Duodenal mucosa (tissue), 2 donors: Measurements from ENCODE around the gene SLC35F3.

Experiments used
- H3K27ac ChIP-seq: one replicate; pipeline ENCODE4 v1.7.0; 2013; ENCODE audit warnings: low read depth, low read length
- H3K27me3 ChIP-seq, 2 donors: one replicate each; pipeline ENCODE4 v1.7.0; 2013; ENCODE audit warnings: low read length in 2 of 2, control low read depth in 1 of 2; ENCODE audit not compliant: insufficient read depth in 2 of 2, control insufficient read depth in 1 of 2
- H3K36me3 ChIP-seq, 2 donors: one replicate each; pipeline ENCODE4 v1.7.0; 2013; ENCODE audit warnings: low read length in 2 of 2, control low read depth in 1 of 2; ENCODE audit not compliant: insufficient read depth in 2 of 2, control insufficient read depth in 1 of 2
- H3K4me1 ChIP-seq, 2 donors: one replicate each; pipeline ENCODE4 v1.7.0; 2013; ENCODE audit warnings: low read length in 2 of 2, control low read depth in 1 of 2; ENCODE audit not compliant: insufficient read depth in 2 of 2, control insufficient read depth in 1 of 2
- H3K4me3 ChIP-seq, 2 donors: one replicate each; pipeline ENCODE4 v1.7.0; 2013; ENCODE audit warnings: low read length in 2 of 2, low read depth in 1 of 2
- H3K9ac ChIP-seq, 2 donors: one replicate each; pipeline ENCODE4 v1.7.0; 2013; ENCODE audit warnings: low read length in 2 of 2, low read depth in 1 of 2
- H3K9me3 ChIP-seq, 2 donors: one replicate each; pipeline ENCODE4 v1.7.0; 2013; ENCODE audit warnings: low read length in 2 of 2, control low read depth in 1 of 2; ENCODE audit not compliant: control insufficient read depth in 1 of 2

The SLC35F3 gene

GRCh38 chr1:233909195-233909594 lies 4.7 kb downstream of the SLC35F3 start:
- H3K27me3 ChIP-seq, result peaks cover 10 to 13% of the 10 kb centered on the region in 2 donors
- H3K4me3 ChIP-seq, result no peak overlapping the region
- no peaks in the 10 kb centered on the region for H3K9me3 ChIP-seq
- H3K9ac ChIP-seq, result no peak overlapping the region
- H3K4me1 ChIP-seq, result no peaks in the 10 kb centered on the region
- H3K27ac ChIP-seq, result no peak overlapping the region
- H3K36me3 ChIP-seq, result no peaks in the 10 kb centered on the region

DNA sequence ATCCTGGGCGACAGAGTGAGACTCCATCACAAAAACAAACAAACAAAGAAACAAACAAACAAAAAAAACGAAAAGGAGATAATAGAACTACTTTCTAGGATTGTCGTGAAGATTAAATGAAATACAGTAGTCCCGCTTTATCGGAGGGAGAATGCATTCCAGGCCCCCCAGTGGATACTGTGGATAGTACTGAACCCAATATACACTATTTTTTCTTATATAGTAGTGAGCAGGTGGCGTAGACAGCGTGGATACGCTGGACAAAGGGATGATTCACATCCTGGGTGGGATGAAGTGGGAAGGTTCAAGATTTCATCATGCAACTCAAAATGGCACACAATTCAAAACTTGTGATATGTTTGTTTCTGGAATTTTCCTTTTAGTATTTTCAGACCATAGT lies 8.0 kb downstream of the SLC35F3 start:
- Histone ChIP-seq H3K4me3 (no peak overlapping the region), H3K27ac (no peak overlapping the region), H3K9me3 (no peaks in the 10 kb centered on the region), H3K4me1 (no peaks in the 10 kb centered on the region), H3K9ac (no peak overlapping the region), H3K36me3 (no peaks in the 10 kb centered on the region), H3K27me3 (no peaks in the 10 kb centered on the region)

DNA sequence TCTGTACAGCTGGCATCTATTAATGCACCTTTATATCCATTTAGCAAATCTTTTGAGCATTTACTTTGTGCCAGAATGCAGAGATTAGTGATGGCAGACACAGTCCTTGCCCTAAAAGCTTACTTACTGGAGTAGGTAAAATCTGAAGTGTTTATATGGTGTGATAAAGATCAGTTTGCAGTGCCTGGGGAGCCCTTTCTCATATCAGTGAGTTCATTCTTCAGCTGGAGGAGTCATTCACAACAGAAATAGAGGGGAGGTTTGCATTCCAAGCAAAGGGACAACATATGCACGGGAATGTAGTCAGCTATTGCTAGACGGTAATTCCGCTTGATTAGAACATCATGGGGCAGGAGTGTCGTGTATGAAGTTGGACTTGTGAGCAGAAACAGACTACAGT lies 8.4 kb downstream of the SLC35F3 start:
- H3K9me3 ChIP-seq, result no peaks in the 10 kb centered on the region
- H3K4me1 ChIP-seq, result no peaks in the 10 kb centered on the region
- no peaks in the 10 kb centered on the region for H3K27me3 ChIP-seq
- H3K4me3 ChIP-seq, result no peak overlapping the region
- H3K27ac ChIP-seq, result no peak overlapping the region
- no peaks in the 10 kb centered on the region for H3K36me3 ChIP-seq
- H3K9ac ChIP-seq, result no peak overlapping the region

DNA sequence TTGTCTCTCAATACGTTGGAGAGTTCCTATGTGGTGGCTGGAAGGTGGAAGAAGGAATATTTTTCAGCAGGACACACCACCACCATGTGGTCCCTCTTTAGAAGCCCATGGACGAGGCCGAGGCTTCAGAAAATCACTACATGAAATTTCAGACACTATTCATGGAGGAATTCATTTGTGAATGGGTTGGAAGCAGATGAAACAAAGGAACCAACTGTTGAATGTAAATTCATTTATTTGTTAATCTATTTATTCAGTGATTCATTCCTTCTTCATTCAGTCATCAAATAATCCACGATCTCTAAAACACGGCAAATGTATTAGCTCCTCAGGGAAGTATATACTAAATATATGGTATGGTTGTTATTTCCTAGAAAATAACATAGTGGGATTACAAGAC lies 12.2 kb downstream of the SLC35F3 start:
- Histone ChIP-seq H3K4me1 (no peaks in the 10 kb centered on the region), H3K9me3 (no peaks in the 10 kb centered on the region), H3K36me3 (no peaks in the 10 kb centered on the region), H3K9ac (no peak overlapping the region), H3K27ac (no peak overlapping the region), H3K4me3 (no peak overlapping the region), H3K27me3 (no peaks in the 10 kb centered on the region)

GRCh38 chr1:233919786-233920185 lies 15.3 kb downstream of the SLC35F3 start:
- Histone ChIP-seq H3K9ac (no peak overlapping the region), H3K27me3 (no peaks in the 10 kb centered on the region), H3K4me3 (no peak overlapping the region), H3K27ac (no peak overlapping the region), H3K36me3 (no peaks in the 10 kb centered on the region), H3K9me3 (no peaks in the 10 kb centered on the region), H3K4me1 (no peaks in the 10 kb centered on the region)

DNA sequence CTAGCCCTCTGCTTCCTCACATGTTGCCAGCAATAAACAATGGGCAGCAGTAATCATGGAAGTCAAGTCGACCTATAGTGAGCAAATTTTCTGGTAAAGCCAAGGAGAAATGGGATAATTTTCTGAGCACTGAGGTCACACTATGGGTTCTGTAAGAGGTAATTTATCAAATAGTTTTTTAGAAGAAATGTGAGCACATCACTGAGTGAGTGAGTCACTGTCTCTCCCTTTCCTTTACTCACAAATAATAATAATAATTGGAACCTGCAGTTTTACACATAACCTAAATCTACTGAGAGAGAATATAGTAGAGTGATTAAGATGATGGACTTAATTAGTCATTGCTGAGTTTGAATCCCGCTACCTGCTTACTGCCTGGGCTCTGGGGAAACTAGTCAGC lies 23.6 kb downstream of the SLC35F3 start:
- Histone ChIP-seq H3K27me3 (no peaks in the 10 kb centered on the region), H3K9me3 (no peaks in the 10 kb centered on the region), H3K9ac (no peak overlapping the region), H3K4me1 (no peaks in the 10 kb centered on the region), H3K36me3 (no peaks in the 10 kb centered on the region), H3K27ac (no peak overlapping the region), H3K4me3 (no peak overlapping the region)

DNA sequence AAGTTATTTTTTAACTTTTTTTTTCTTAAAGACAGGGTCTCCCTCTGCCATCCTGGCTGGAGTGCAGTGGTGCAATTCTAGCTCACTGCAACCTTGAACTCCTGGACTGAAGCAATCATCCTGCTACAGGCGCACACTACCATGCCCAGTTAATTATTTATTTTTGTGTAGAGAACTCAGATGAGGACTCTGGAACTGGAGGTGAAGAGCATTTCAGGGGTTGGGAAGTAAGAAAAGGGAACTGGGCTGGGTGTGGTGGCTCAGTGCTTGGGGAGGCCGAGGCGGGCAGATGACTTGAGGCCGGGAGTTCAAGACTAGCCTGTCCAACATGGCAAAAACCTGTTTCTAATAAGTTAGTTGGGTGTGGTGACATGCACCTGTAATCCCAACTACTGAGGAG lies 28.9 kb downstream of the SLC35F3 start:
- Histone ChIP-seq H3K9me3 (no peaks in the 10 kb centered on the region), H3K27me3 (no peaks in the 10 kb centered on the region), H3K27ac (no peak overlapping the region), H3K36me3 (no peaks in the 10 kb centered on the region), H3K9ac (no peak overlapping the region), H3K4me3 (no peak overlapping the region), H3K4me1 (no peaks in the 10 kb centered on the region)

DNA sequence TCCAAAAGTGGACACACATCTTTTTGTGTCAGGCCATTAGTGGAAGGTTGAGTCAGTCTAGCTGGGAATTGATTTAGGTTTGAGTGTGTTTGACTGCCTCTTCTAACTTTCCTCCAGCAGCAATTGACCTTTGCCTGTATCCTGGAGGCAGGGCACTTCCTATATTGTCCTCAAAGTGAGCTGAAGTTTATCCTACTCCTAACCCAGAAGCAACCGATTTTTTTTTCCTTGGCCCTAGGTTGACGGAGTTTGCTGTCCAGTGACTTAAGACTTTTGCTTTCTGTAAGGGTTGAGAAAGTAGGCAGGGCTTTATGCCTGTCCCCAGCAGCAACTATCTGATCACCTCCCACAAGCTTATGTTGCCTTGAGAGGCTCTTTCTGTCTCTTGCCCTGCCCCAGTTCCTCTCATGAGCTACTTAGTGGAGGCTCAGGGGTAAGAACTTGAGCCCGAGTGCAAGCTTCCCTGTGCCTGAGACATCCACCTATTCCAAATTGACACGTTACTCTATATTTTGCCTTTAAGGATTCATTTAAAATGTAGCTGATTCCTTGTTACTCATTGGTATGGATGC lies 30.9 kb downstream of the SLC35F3 start:
- Histone ChIP-seq H3K27ac (no peak overlapping the region), H3K9me3 (no peaks in the 10 kb centered on the region), H3K4me3 (no peak overlapping the region), H3K4me1 (no peaks in the 10 kb centered on the region), H3K36me3 (no peaks in the 10 kb centered on the region), H3K27me3 (no peaks in the 10 kb centered on the region), H3K9ac (no peak overlapping the region)

DNA sequence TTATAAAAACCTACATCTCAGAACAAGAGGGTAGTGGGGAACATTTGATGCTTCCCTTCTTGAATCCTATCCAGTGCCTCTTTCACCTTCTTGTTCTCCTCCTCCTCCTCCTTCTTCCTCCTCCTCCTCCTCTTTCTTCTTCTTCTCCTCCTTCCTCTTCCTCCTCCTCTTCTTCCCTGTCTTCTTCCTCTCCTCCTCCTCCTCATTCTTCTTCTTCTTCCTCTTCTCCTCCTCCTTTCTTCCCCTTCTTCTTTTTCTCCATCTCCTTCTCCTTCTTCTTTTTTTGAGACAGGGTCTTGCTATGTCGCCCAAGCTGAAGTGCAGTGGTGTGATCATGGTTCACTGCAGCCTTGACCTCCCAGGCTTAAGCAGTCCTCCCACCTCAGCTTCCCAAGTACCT lies 31.9 kb downstream of the SLC35F3 start:
- H3K4me3 ChIP-seq, result no peak overlapping the region
- no peak overlapping the region for H3K27ac ChIP-seq
- no peaks in the 10 kb centered on the region for H3K27me3 ChIP-seq
- no peaks in the 10 kb centered on the region for H3K9me3 ChIP-seq
- H3K36me3 ChIP-seq, result no peaks in the 10 kb centered on the region
- no peaks in the 10 kb centered on the region for H3K4me1 ChIP-seq
- no peak overlapping the region for H3K9ac ChIP-seq

DNA sequence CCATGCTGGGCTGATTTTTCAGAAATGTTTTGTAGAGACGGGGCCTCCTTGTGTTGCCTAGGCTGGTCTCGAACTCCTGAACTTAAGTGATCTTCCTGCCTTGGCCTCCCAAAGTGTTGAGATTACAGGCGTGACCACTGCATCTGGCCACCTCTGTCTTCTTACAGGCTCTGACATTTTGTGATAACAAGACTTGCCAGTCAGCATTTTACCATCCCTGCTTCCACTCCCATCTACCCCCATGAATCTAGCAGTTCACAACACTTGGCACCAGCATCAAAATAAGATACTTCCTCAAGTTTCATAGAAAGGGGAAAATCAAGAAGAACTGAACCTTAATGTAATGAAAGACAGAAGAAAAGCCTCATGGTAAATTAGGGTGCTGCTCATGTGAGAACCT lies 32.4 kb downstream of the SLC35F3 start:
- Histone ChIP-seq H3K9me3 (no peaks in the 10 kb centered on the region), H3K4me3 (no peak overlapping the region), H3K27ac (no peak overlapping the region), H3K36me3 (no peaks in the 10 kb centered on the region), H3K4me1 (no peaks in the 10 kb centered on the region), H3K9ac (no peak overlapping the region), H3K27me3 (no peaks in the 10 kb centered on the region)

DNA sequence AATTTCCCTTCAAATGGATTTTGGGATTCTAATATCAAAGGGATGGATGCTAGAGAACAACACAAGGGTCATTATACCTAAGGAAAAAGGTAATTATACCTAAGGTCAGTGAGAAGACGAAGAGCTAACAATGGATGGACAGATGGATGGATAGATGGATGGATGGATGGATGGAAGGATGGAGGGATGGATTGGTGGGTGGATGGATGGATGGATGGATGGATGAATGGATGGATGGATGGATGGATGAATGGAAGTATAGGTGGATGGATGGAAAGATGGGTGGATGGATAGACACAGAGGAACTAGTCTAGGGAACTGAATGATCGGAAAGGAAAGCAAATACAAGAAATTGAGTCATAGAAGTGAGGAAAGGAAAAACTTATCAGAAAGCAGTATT lies 34.0 kb downstream of the SLC35F3 start:
- Histone ChIP-seq H3K36me3 (no peaks in the 10 kb centered on the region), H3K27ac (no peak overlapping the region), H3K9me3 (no peaks in the 10 kb centered on the region), H3K4me1 (no peaks in the 10 kb centered on the region), H3K4me3 (no peak overlapping the region), H3K9ac (no peak overlapping the region), H3K27me3 (no peaks in the 10 kb centered on the region)
